ENCODE results near the gene REXO5.
"Not testable (repeated sequence)": the region's sequence is repeated elsewhere in the genome, so short reads cannot be mapped to it uniquely, and the experiment has no call there.

GRCh38 chr16:20864376-20864775 lies 58.0 kb downstream of the REXO5 start:
- TF ChIP-seq EP300, POLR2AphosphoS5, CTCF (IDR thresholded peaks at IDR 0.05): not testable (repeated sequence)
